Activated T-helper 1 cell treated with anti-CD3 and anti-CD28 coated beads, Interleukin-2, amount 50 U/mL, for 16 hours (primary cell): ENCODE results near the gene TMEM250.
A peak's percentile ranks its signal among the peaks of the same experiment; 100 is the strongest.
"Not testable (repeated sequence)": the region's sequence is repeated elsewhere in the genome, so short reads cannot be mapped to it uniquely, and the experiment has no call there.

Source experiments
- DNase-seq, 2 donors: peaks; one replicate each; pipeline ENCODE4 v3.0.0-alpha.2; 2020; ENCODE audit warnings: low read depth in 1 of 2, low spot score in 1 of 2

The TMEM250 gene

GRCh38 chr9:136114610-136115009 lies 4.1 kb downstream of the TMEM250 start:
- DNase-seq: no peak

- no peak for DNase-seq
These were observed 6.1 kb downstream of the TMEM250 start for GRCh38 chr9:136112541-136112940.

GRCh38 chr9:136111910-136112309 lies 6.8 kb downstream of the TMEM250 start:
- no peak for DNase-seq

- no peak for DNase-seq
These were observed 7.5 kb downstream of the TMEM250 start for GRCh38 chr9:136111190-136111589.

GRCh38 chr9:136110082-136111061 lies 8.3 kb downstream of the TMEM250 start:
- DNase-seq: no peak

GRCh38 chr9:136109351-136110081 lies 9.2 kb downstream of the TMEM250 start:
- DNase-seq: peak; percentile 81 to 87

- DNase-seq: no peak
These were observed 9.9 kb downstream of the TMEM250 start for GRCh38 chr9:136108648-136109266.

GRCh38 chr9:136107953-136108647 lies 10.6 kb downstream of the TMEM250 start:
- no peak for DNase-seq

- no peak for DNase-seq
These were observed 11.3 kb downstream of the TMEM250 start for GRCh38 chr9:136107155-136107952.

GRCh38 chr9:136105398-136106135 lies 13.1 kb downstream of the TMEM250 start:
- no peak for DNase-seq

- no peak for DNase-seq
These were observed 13.8 kb downstream of the TMEM250 start for GRCh38 chr9:136104916-136105315.

- no peak for DNase-seq
These were observed 14.2 kb downstream of the TMEM250 start for GRCh38 chr9:136104488-136104800.

GRCh38 chr9:136103651-136104487 lies 14.8 kb downstream of the TMEM250 start:
- DNase-seq: no peak

GRCh38 chr9:136101615-136102074 lies 17.0 kb downstream of the TMEM250 start:
- not testable (repeated sequence) for DNase-seq

- no peak for DNase-seq
These were observed 17.7 kb downstream of the TMEM250 start for GRCh38 chr9:136100700-136101614.

GRCh38 chr9:136099542-136099941 lies 19.1 kb downstream of the TMEM250 start:
- DNase-seq: no peak

- DNase-seq: no peak
These were observed 19.8 kb downstream of the TMEM250 start for GRCh38 chr9:136098844-136099243.

GRCh38 chr9:136098210-136098609 lies 20.5 kb downstream of the TMEM250 start:
- no peak for DNase-seq
